Measurements from ENCODE around the gene HK2.

Gene HK2

GRCh38 chr2:74937221-74937880, 103.4 kb downstream of the HK2 start:
- no peak for DNase-seq (ENCODE audit: low read depth in 1 of 2, low spot score in 1 of 2)
- no peak for TF ChIP-seq REST (IDR thresholded peaks at IDR 0.05; ENCODE audit: insufficient replicate concordance, low read depth)
- no peak for TF ChIP-seq GABPA (IDR thresholded peaks at IDR 0.05; ENCODE audit: low read depth)
- TF ChIP-seq CTCF (IDR thresholded peaks at IDR 0.05; ENCODE audit: insufficient read depth, low read length), result no peak
- no peak for TF ChIP-seq POLR2AphosphoS5 (IDR thresholded peaks at IDR 0.05; ENCODE audit: low read depth)
- TF ChIP-seq SPI1 (IDR thresholded peaks at IDR 0.05; ENCODE audit: borderline replicate concordance, low read depth), result no peak
- H3K27me3 ChIP-seq (ENCODE audit: insufficient read depth, poor library complexity, severe bottlenecking), result no peaks in the 10 kb centered on the region
- no peak overlapping the region for H3K27ac ChIP-seq (replicated peaks)
- no peak overlapping the region for H3K4me3 ChIP-seq (replicated peaks; ENCODE audit: insufficient read depth, low read length)

GRCh38 chr2:74938264-74938663, 104.3 kb downstream of the HK2 start:
- Histone ChIP-seq H3K27ac (replicated peaks) (no peak overlapping the region), H3K27me3 (ENCODE audit: insufficient read depth, poor library complexity, severe bottlenecking) (peaks cover 2% of the 10 kb centered on the region), H3K4me3 (replicated peaks; ENCODE audit: insufficient read depth, low read length) (no peak overlapping the region)
- no peak for DNase-seq (ENCODE audit: low read depth in 1 of 2, low spot score in 1 of 2)
- TF ChIP-seq POLR2AphosphoS5 (IDR thresholded peaks at IDR 0.05; ENCODE audit: low read depth), result no peak
- no peak for TF ChIP-seq REST (IDR thresholded peaks at IDR 0.05; ENCODE audit: insufficient replicate concordance, low read depth)
- no peak for TF ChIP-seq GABPA (IDR thresholded peaks at IDR 0.05; ENCODE audit: low read depth)
- TF ChIP-seq SPI1 (IDR thresholded peaks at IDR 0.05; ENCODE audit: borderline replicate concordance, low read depth), result no peak

- no peak for DNase-seq (ENCODE audit: low read depth in 1 of 2, low spot score in 1 of 2)
- Histone ChIP-seq H3K4me3 (replicated peaks; ENCODE audit: insufficient read depth, low read length) (no peak overlapping the region), H3K27ac (replicated peaks) (no peak overlapping the region), H3K27me3 (ENCODE audit: insufficient read depth, poor library complexity, severe bottlenecking) (peaks cover 2% of the 10 kb centered on the region)
- TF ChIP-seq REST (IDR thresholded peaks at IDR 0.05; ENCODE audit: insufficient replicate concordance, low read depth) (no peak), GABPA (IDR thresholded peaks at IDR 0.05; ENCODE audit: low read depth) (no peak), SPI1 (IDR thresholded peaks at IDR 0.05; ENCODE audit: borderline replicate concordance, low read depth) (no peak), CTCF (IDR thresholded peaks at IDR 0.05; ENCODE audit: insufficient read depth, low read length) (no peak), POLR2AphosphoS5 (IDR thresholded peaks at IDR 0.05; ENCODE audit: low read depth) (no peak)
Measured at GRCh38 chr2:74939919-74940812, 106.2 kb downstream of the HK2 start.
